GM21367 (cell line): ENCODE data around the gene CXorf65.

Experiments used
- ATAC-seq: cut with Tn5 transposase; IDR thresholded peaks from one replicate; pipeline ENCODE4 v1.9.1; 2021; ENCODE audit not compliant: unreplicated experiment

The CXorf65 gene

DNA sequence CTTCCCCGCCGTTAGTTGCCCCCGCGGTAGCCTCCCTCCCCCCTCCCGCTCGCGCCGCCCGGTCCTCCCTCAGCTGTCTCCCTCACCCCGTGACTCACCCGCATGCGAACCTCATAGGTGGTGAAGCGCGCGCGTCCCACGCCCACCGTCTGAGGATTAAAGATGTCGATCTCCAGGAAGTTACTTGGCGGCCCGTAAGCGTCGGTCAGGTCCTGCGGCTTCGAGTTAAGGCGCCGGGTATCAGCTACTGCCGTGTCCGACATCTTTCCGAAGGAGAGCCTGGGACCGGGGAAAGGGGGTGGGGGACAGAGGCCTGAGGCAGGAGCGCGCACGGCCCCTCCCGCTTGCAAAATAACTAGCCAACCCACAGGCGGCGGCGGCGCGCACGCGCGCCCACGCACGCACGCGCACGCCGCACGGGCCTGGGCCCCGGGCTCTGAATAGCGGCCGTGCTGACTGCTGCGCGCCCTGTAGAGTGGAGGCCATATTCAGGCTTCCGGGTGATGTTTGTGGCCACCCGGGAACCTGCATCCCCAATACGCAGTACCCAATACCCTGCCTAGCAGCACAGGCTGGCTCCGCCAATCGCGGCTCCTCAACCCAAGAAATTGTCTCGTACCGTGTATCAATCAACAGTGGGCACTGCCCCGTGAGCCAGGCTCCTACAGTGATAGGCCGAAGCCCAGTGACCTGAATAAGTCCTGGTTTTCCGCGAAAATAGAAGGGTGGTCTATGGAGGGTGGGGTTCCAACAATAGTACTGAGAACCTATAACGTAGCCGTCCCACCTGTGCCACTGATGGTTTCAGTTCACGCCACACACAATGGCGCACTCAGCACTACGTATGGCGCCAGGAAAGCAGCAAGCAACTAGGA, 38.3 kb downstream of the CXorf65 start, which contains the start of gene SNX12:
Gene SNX12, minus strand, starts transcription at position 291 of the 875 bp plus-strand sequence. Its CDS starts 28 bp downstream, at position 263.
- peak; percentile 94 for ATAC-seq

DNA sequence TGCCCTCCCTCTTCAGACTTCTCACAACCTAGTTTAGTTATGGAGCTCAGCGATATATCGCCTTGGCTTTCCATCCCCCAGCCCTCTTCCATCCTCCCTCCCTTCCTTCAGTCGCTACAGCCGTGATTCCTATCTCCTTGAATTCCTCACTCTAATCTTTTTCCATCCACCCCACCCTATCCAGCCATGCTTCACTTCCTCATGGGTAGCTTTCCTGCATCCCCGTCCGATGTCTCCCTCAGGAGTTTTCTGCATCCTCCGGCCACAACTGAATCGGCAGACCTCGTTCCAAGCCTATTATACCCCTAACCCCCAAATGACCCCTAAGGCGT, 38.9 kb downstream of the CXorf65 start:
- ATAC-seq, result no peak

- ATAC-seq, result no peak
Measured at GRCh38 chrX:71067089-71067488, 39.5 kb downstream of the CXorf65 start.

- ATAC-seq, result no peak
Measured at GRCh38 chrX:71060127-71060526, 46.4 kb downstream of the CXorf65 start.

DNA sequence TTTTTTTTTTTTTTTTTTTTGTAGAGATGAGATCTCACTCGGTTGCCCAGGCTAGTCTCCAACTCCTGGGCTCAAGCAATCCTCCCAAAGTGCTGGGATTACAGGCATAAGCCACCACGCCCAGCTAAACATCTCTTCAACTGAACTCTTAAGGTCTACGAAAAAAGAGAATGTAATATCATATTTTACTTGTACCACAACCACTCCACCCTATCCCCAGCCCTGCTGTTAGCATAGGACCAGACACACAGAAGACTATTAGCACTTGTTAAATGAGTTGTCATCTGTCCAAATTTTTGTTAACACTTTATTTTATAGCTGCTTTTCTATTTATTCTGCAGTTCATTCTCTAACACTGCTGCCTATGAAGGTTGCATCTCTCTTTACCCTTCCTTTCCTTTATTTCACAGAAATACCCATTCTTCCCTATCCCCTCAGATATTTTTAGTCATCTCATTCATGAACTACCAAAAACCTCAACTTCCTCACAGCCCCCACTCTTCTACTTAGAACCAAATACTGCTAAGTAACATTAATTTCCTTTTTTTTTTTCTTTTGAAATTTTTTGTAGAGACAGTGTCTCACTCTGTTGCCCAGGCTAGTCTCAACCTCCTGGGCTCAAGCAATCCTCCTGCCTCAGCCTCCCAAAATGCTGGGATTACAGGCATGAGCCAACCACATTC, 48.6 kb downstream of the CXorf65 start:
- ATAC-seq, result no peak

- ATAC-seq, result no peak
Measured at GRCh38 chrX:71056867-71057266, 49.7 kb downstream of the CXorf65 start.
